H1 (cell line): ENCODE measurements around the gene CLDN3. TPM values are rescaled to one million over a fixed set of nuclear protein-coding genes. Genes with fewer than 3 reads are reported as not detected.

Experiments
- CTCF ChIA-PET: fragments of 300-600 bp; sonication (Branson Sonifier 250); formaldehyde crosslinking; loops from one replicate; lab custom pipeline; 2021; ENCODE audit not compliant: partially characterized antibody; lab: Charles Lee
- POLR2A ChIA-PET: fragments of 300-600 bp; sonication (Branson Sonifier 250); formaldehyde crosslinking; loops from one replicate; lab custom pipeline; 2021; ENCODE audit warnings: inconsistent platforms; ENCODE audit not compliant: partially characterized antibody; lab: Charles Lee
- DNase-seq, 2 experiments: peaks; one replicate each; pipeline versions ENCODE4 v3.0.0 to v3.0.0-alpha.2; 2010 to 2022; ENCODE audit warnings: low spot score in 2 of 2, low read depth in 1 of 2, mixed read lengths in 1 of 2
- FAIRE-seq: peaks from 2 replicates; lab custom pipeline; 2011; peaks lifted over from hg19 to GRCh38; lab: Jason Lieb, UNC
- H2AFZ ChIP-seq: 2 replicates; pipeline ENCODE4 v1.8.1; 2012; ENCODE audit warnings: low read length, inconsistent platforms
- H2AK5ac ChIP-seq: 2 replicates; pipeline ENCODE4 v1.6.1; 2013; ENCODE audit warnings: low read depth, low read length
- H2BK120ac ChIP-seq: replicated peaks from 2 replicates; pipeline ENCODE3; 2013; ENCODE audit warnings: low read depth, low read length, inconsistent platforms
- H2BK12ac ChIP-seq: 2 replicates; pipeline ENCODE4 v1.6.1; 2013; ENCODE audit warnings: low read depth, low read length
- H2BK15ac ChIP-seq: 2 replicates; pipeline ENCODE4 v1.6.1; 2013; ENCODE audit warnings: low read length
- H2BK20ac ChIP-seq: 2 replicates; pipeline ENCODE4 v1.6.1; 2013; ENCODE audit warnings: low read length
- H2BK5ac ChIP-seq: 2 replicates; pipeline ENCODE4 v1.6.1; 2013; ENCODE audit warnings: low read depth, low read length
- H3K14ac ChIP-seq: 2 replicates; pipeline ENCODE4 v1.6.1; 2013; ENCODE audit warnings: inconsistent platforms; ENCODE audit not compliant: insufficient read length
- H3K18ac ChIP-seq: 2 replicates; pipeline ENCODE4 v1.6.1; 2013; ENCODE audit warnings: low read length; ENCODE audit errors: extremely low read depth
- H3K23ac ChIP-seq: 2 replicates; pipeline ENCODE4 v1.6.1; 2013; ENCODE audit warnings: inconsistent platforms; ENCODE audit not compliant: insufficient read length
- H3K23me2 ChIP-seq: 2 replicates; pipeline ENCODE4 v1.6.1; 2013; ENCODE audit warnings: low read depth, low read length
- H3K27ac ChIP-seq: 2 replicates; pipeline ENCODE4 v1.6.1; 2011; ENCODE audit warnings: low read depth, low read length, inconsistent platforms
- H3K27me3 ChIP-seq, 4 experiments: replicated peaks in 1 of 4; 1 replicate in 1 of 4; 2 replicates in 3 of 4; pipeline versions ENCODE4 v1.6.1 to v1.8.1; 2011 to 2013; ENCODE audit warnings: low read length in 3 of 4, mild to moderate bottlenecking in 3 of 4, inconsistent platforms in 2 of 4, mixed read lengths in 2 of 4, moderate library complexity in 1 of 4; ENCODE audit not compliant: control insufficient read depth in 3 of 4, insufficient read depth in 3 of 4; ENCODE audit errors: extremely low read depth in 1 of 4
- H3K36me3 ChIP-seq, 4 experiments: 2 replicates each; pipeline versions ENCODE4 v1.6.1 to v1.8.1; 2011 to 2013; ENCODE audit warnings: mild to moderate bottlenecking in 4 of 4, low read length in 3 of 4, moderate library complexity in 2 of 4, control low read depth in 1 of 4, inconsistent platforms in 1 of 4; ENCODE audit not compliant: insufficient read depth in 4 of 4, control insufficient read depth in 2 of 4
- H3K4ac ChIP-seq: replicated peaks from 2 replicates; pipeline ENCODE3; 2013; ENCODE audit warnings: low read length, low read depth, mixed read lengths, inconsistent platforms; ENCODE audit not compliant: insufficient read length
- H3K4me1 ChIP-seq, 4 experiments: replicated peaks in 1 of 4; 1 replicate in 1 of 4; 2 replicates in 3 of 4; pipeline versions ENCODE4 v1.6.1 to v1.8.1; 2011 to 2013; ENCODE audit warnings: low read length in 3 of 4, inconsistent platforms in 2 of 4, mixed read lengths in 1 of 4; ENCODE audit not compliant: insufficient read depth in 4 of 4, control insufficient read depth in 3 of 4
- H3K4me2 ChIP-seq, 2 experiments: 2 replicates each; pipeline versions ENCODE4 v1.6.1 to v1.8.1; 2011 to 2013; ENCODE audit warnings: low read depth in 2 of 2, low read length in 2 of 2, control low read depth in 1 of 2, inconsistent platforms in 1 of 2, mild to moderate bottlenecking in 1 of 2; ENCODE audit not compliant: insufficient read depth in 1 of 2
- H3K4me3 ChIP-seq, 4 experiments: fragments of 200-600, 300-600 bp in 1 of 4; sonication (generic), shearing (Covaris generic), sonication (Bioruptor Twin) in 1 of 4; 2 replicates each; pipeline versions ENCODE4 v1.5.1 to v1.8.1; 2011 to 2016; ENCODE audit warnings: low read length in 4 of 4, low read depth in 3 of 4, control low read depth in 2 of 4, inconsistent platforms in 2 of 4, mild to moderate bottlenecking in 2 of 4, mixed read lengths in 1 of 4, moderate library complexity in 1 of 4; ENCODE audit not compliant: insufficient read depth in 2 of 4; ENCODE audit errors: extremely low read depth in 1 of 4
- H3K56ac ChIP-seq: replicated peaks from 2 replicates; pipeline ENCODE3; 2013; ENCODE audit warnings: low read depth, mild to moderate bottlenecking, mixed read lengths, low read length, inconsistent platforms; ENCODE audit not compliant: insufficient read length
- H3K79me1 ChIP-seq: 2 replicates; pipeline ENCODE4 v1.6.1; 2013; ENCODE audit warnings: low read depth, low read length, control low read depth
- H3K79me2 ChIP-seq, 2 experiments: 2 replicates each; pipeline versions ENCODE4 v1.6.1 to v1.8.1; 2012 to 2013; ENCODE audit warnings: low read length in 2 of 2, mild to moderate bottlenecking in 2 of 2, inconsistent platforms in 1 of 2; ENCODE audit not compliant: insufficient read depth in 2 of 2, control insufficient read depth in 1 of 2
- H3K9ac ChIP-seq, 4 experiments: replicated peaks in 1 of 4; 1 replicate in 1 of 4; 2 replicates in 3 of 4; pipeline versions ENCODE4 v1.6.1 to v1.8.1; 2011 to 2013; ENCODE audit warnings: low read depth in 3 of 4, low read length in 3 of 4, control low read depth in 2 of 4, mild to moderate bottlenecking in 2 of 4, moderate library complexity in 2 of 4, inconsistent platforms in 1 of 4; ENCODE audit errors: extremely low read depth in 1 of 4
- H3K9me3 ChIP-seq, 2 experiments: 2 replicates each; pipeline versions ENCODE4 v1.6.1 to v1.8.1; 2012 to 2013; ENCODE audit warnings: mild to moderate bottlenecking in 2 of 2, moderate library complexity in 2 of 2, control low read depth in 1 of 2, inconsistent platforms in 1 of 2, low read depth in 1 of 2, low read length in 1 of 2, mixed read lengths in 1 of 2; ENCODE audit not compliant: insufficient read depth in 2 of 2
- H4K20me1 ChIP-seq, 2 experiments: replicated peaks in 1 of 2; 2 replicates each; pipeline versions ENCODE3 to v1.8.1; 2011 to 2013; ENCODE audit warnings: inconsistent platforms in 2 of 2, low read length in 2 of 2, mild to moderate bottlenecking in 1 of 2; ENCODE audit not compliant: insufficient read depth in 2 of 2, control insufficient read depth in 1 of 2
- H4K5ac ChIP-seq: 2 replicates; pipeline ENCODE4 v1.6.1; 2013; ENCODE audit warnings: low read length, low read depth, mixed read lengths, inconsistent platforms; ENCODE audit not compliant: insufficient read length
- H4K8ac ChIP-seq: 2 replicates; pipeline ENCODE4 v1.8.0; 2013; ENCODE audit warnings: mild to moderate bottlenecking, moderate library complexity, low read length, inconsistent platforms; ENCODE audit not compliant: insufficient read depth; ENCODE audit errors: extremely low read depth
- H4K91ac ChIP-seq: replicated peaks from 2 replicates; pipeline ENCODE3; 2013; ENCODE audit warnings: low read length, mixed read lengths, inconsistent platforms; ENCODE audit not compliant: insufficient read length
- ATF3 ChIP-seq: IDR thresholded peaks from 2 replicates; pipeline ENCODE4 v1.6.1; 2011; ENCODE audit warnings: low read depth, mild to moderate bottlenecking, low read length; ENCODE audit not compliant: insufficient read depth
- CBX5 ChIP-seq: fragments of 300-800, 300-1000 bp; sonication (generic); IDR thresholded peaks from 2 replicates; pipeline ENCODE4 v1.7.1; 2016; ENCODE audit warnings: antibody characterized with exemption, low read length, low read depth
- CTCF ChIP-seq, 3 experiments: IDR thresholded peaks; 1 replicate in 2 of 3; 2 replicates in 1 of 3; pipeline versions ENCODE4 v1.5.1 to v1.6.1; 2011; ENCODE audit warnings: low read length in 3 of 3, mild to moderate bottlenecking in 3 of 3, inconsistent platforms in 2 of 3, low read depth in 1 of 3, moderate library complexity in 1 of 3; ENCODE audit not compliant: insufficient read depth in 1 of 3; ENCODE audit errors: control extremely low read depth in 1 of 3
- GTF2F1 ChIP-seq: IDR thresholded peaks from 2 replicates; pipeline ENCODE4 v1.6.1; 2012; ENCODE audit warnings: low read depth, low read length, improper control_type of control experiment, borderline replicate concordance
- SIRT6 ChIP-seq: IDR thresholded peaks from one replicate; pipeline ENCODE4 v1.7.1; 2012; ENCODE audit warnings: low read length, inconsistent platforms
- SP2 ChIP-seq: IDR thresholded peaks from 2 replicates; pipeline ENCODE4 v1.6.1; 2012; ENCODE audit warnings: mild to moderate bottlenecking, low read length, inconsistent platforms
- TAF7 ChIP-seq: optimal IDR thresholded peaks from 2 replicates; pipeline ENCODE3; 2011; ENCODE audit warnings: low read depth, mild to moderate bottlenecking, inconsistent platforms, low read length, moderate library complexity, borderline replicate concordance
- TBP ChIP-seq: IDR thresholded peaks from 2 replicates; pipeline ENCODE4 v1.6.1; 2011; ENCODE audit warnings: low read depth, low read length, improper control_type of control experiment
- TEAD4 ChIP-seq: IDR thresholded peaks from 2 replicates; pipeline ENCODE4 v1.6.1; 2012; ENCODE audit warnings: low read depth, low read length, inconsistent platforms, mixed read lengths
- WGBS, 2 experiments: shearing (Covaris generic) in 1 of 2; methylation state at CpG; one replicate each; pipeline versions ENCODE4 v1.1.6 to v1.1.7; 2013 to 2015; ENCODE audit warnings: low lambda C conversion rate in 2 of 2, mixed read lengths in 2 of 2, inconsistent platforms in 1 of 2, low coverage in 1 of 2, missing lambda C conversion rate in 1 of 2; ENCODE audit not compliant: insufficient replicate concordance in 2 of 2, insufficient coverage in 1 of 2, insufficient read length in 1 of 2; ENCODE audit errors: extremely low coverage in 1 of 2, missing lambda C conversion rate in 1 of 2; 5-methylcytosine and 5-hydroxymethylcytosine counted together
- polyA plus RNA-seq, 7 experiments: library from polyadenylated mRNA; depleted of rRNA in 3 of 7; stranded (reverse) in 5 of 7; unstranded in 2 of 7; fragments of >200 nt in 5 of 7; fragments of 200-250 nt in 2 of 7; gene quantifications; 1 replicate in 5 of 7; 2 replicates in 1 of 7; 4 replicates in 1 of 7; pipeline versions ENCODE4 v1.2.1 to v1.2.3, GENCODE V29; 2011 to 2013; ENCODE audit warnings: missing spikeins in 2 of 7, mixed read lengths in 2 of 7
- total RNA-seq: library from RNA; stranded (reverse); fragmentation: NEBNext Ultra II Directional; extraction: Animal tissue kit (Norgen Biotek cat#: 25700); gene quantifications from 2 replicates; pipeline ENCODE4 v1.2.1, GENCODE V29; 2021

CLDN3 gene
- total and polyA plus RNA-seq, 2 of the 8 experiments (the other 6 are each of a cell fraction or from before 2014, with no cell fraction given), result 19.1 to 65.2 TPM

- no peaks in the 10 kb centered on the region for H4K20me1 ChIP-seq
- H3K36me3 ChIP-seq, result no peaks in the 10 kb centered on the region
- peaks cover 0 to 21% (median 16%) of the 10 kb centered on the region in 4 experiments; a peak in 6 of 7 replicates for H3K4me1 ChIP-seq
- no peak overlapping the region for H3K4ac ChIP-seq
- DNase-seq, result no peak
- ChIA-PET CTCF (interaction anchor here (1.8 to 2.4 kb wide), 4 partner anchors 11 to 111 kb away, joined by 4 to 9 read pairs (median 6); no protein-coding TSS in a partner anchor), POLR2A (interaction anchor here (1.1 to 9.6 kb wide), 2 partner anchors 85 to 111 kb away, joined by 3 to 82 read pairs; partner anchors contain the start of gene CLDN4)
- H3K79me2 ChIP-seq, result no peaks in the 10 kb centered on the region
- 0 out of 2 replicates have a peak overlapping the region, but pooled peaks have one; percentile 28 for H3K18ac ChIP-seq
- H2BK15ac ChIP-seq, result peak overlapping the region; percentile 92; the same call in 1 of the 2 replicates
- no peak overlapping the region for H3K4me3 ChIP-seq
- no peak overlapping the region for H2BK5ac ChIP-seq
- no peak overlapping the region for H3K56ac ChIP-seq
- no peak overlapping the region for H4K8ac ChIP-seq
- peak overlapping the region; percentile 43; the same call in 1 of the 2 replicates for H2BK12ac ChIP-seq
- H2BK20ac ChIP-seq, result peak overlapping the region; percentile 43; the same call in 1 of the 2 replicates
- H2AK5ac ChIP-seq, result peak overlapping the region; percentile 16; the same call in 1 of the 2 replicates
- H3K14ac ChIP-seq, result no peak overlapping the region
- H4K5ac ChIP-seq, result no peak overlapping the region
- 0 out of 2 replicates have a peak, but pooled peaks cover 2% of the 10 kb centered on the region for H3K79me1 ChIP-seq
- H3K27me3 ChIP-seq, result no peaks in the 10 kb centered on the region; a peak in 1 of 7 replicates
- no peak overlapping the region for H3K4me2 ChIP-seq
- 90% methylated on average over 4 of the region's 4 CpGs; no CpG with 5 or more reads in 1 of the 2 experiments for WGBS, 2 experiments
- H3K27ac ChIP-seq, result no peak overlapping the region
- H3K23ac ChIP-seq, result no peak overlapping the region
- no peak overlapping the region for H4K91ac ChIP-seq
- no peak overlapping the region for H2AFZ ChIP-seq
- no peak overlapping the region; a peak in 1 of 7 replicates for H3K9ac ChIP-seq
- H3K9me3 ChIP-seq, result peaks cover 0 to 4% of the 10 kb centered on the region in 2 experiments; a peak in 1 of 4 replicates
- FAIRE-seq, result no peak
- no peak overlapping the region for H2BK120ac ChIP-seq
- peaks cover 10% of the 10 kb centered on the region for H3K23me2 ChIP-seq
- TF ChIP-seq SP2 (no peak), GTF2F1 (no peak), ATF3 (no peak), TEAD4 (no peak), TAF7 (no peak), SIRT6 (no peak), TBP (no peak), CTCF (IDR thresholded peaks at IDR 0.05; ENCODE audit: control extremely low read depth in 1 of 3, insufficient read depth in 1 of 3, low read depth in 1 of 3, low read length in 3 of 3) (no peak), CBX5 (no peak)
Observed at GRCh38 chr7:73746378-73746777, 23.7 kb downstream of the CLDN3 start.
